22Rv1 (cell line): ENCODE measurements around the gene OPN1MW.
"Not testable (repeated sequence)": the region's sequence is repeated elsewhere in the genome, so short reads cannot be mapped to it uniquely, and the experiment has no call there.

ENCODE experiments used
- ZFX ChIP-seq: fragments of 450-650 bp; IDR thresholded peaks from 2 replicates; pipeline ENCODE4 v1.6.1; 2017; ENCODE audit warnings: antibody characterized with exemption, borderline replicate concordance
- TF ChIP-seq, protein P1 (sequence below): fragments of 450-650 bp; IDR thresholded peaks from 2 replicates; pipeline ENCODE4 v1.5.1; 2017; ENCODE audit warnings: mild to moderate bottlenecking

DNA sequence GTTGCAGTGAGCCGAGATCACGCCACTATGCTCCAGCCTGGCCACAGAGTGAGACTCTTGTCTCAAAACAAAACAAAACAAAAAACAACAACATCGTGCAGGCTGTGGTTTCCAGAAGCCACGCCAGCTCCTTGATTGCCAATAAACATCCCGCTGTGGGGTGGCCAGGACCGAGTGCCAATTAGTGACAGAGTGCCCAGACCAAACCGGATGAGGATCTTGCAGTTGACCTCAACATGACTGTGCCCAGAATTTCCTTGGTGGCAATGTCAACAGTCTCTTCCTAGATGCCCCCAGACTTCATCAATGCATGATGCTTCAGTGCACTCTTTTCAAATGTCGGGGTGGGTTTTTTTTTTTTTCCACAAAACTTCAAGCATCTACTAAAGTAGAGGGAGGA lies 1.4 kb downstream of the OPN1MW start:
- TF ChIP-seq, protein P1, sequence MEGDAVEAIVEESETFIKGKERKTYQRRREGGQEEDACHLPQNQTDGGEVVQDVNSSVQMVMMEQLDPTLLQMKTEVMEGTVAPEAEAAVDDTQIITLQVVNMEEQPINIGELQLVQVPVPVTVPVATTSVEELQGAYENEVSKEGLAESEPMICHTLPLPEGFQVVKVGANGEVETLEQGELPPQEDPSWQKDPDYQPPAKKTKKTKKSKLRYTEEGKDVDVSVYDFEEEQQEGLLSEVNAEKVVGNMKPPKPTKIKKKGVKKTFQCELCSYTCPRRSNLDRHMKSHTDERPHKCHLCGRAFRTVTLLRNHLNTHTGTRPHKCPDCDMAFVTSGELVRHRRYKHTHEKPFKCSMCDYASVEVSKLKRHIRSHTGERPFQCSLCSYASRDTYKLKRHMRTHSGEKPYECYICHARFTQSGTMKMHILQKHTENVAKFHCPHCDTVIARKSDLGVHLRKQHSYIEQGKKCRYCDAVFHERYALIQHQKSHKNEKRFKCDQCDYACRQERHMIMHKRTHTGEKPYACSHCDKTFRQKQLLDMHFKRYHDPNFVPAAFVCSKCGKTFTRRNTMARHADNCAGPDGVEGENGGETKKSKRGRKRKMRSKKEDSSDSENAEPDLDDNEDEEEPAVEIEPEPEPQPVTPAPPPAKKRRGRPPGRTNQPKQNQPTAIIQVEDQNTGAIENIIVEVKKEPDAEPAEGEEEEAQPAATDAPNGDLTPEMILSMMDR, result not testable (repeated sequence)
- TF ChIP-seq ZFX, result not testable (repeated sequence)
